ENCODE measurements around the gene CCDC102A. TPM values are rescaled to one million over a fixed set of nuclear protein-coding genes. Genes with fewer than 3 reads are reported as not detected.
A peak's percentile ranks its signal among the peaks of the same experiment; 100 is the strongest.

CCDC102A gene
- total RNA-seq, 1 donor from 2014 or later, result 27.2 TPM

GRCh38 chr16:57530522-57531252, 5.7 kb downstream of the CCDC102A start:
- Mint-ChIP-seq H3K27me3 (ENCODE audit: low read depth) (no peaks in the 10 kb centered on the region), H3K27ac (ENCODE audit: unreplicated experiment) (peak overlapping the region; percentile 80), H3K9me3 (ENCODE audit: low read depth) (no peaks in the 10 kb centered on the region), H3K4me3 (ENCODE audit: unreplicated experiment) (no peak overlapping the region), H3K36me3 (ENCODE audit: low read depth) (peaks cover 3% of the 10 kb centered on the region), H3K4me1 (ENCODE audit: low read depth) (peaks cover 62% of the 10 kb centered on the region)
- peak; percentile 86 for DNase-seq (ENCODE audit: low spot score)
- no peak for TF ChIP-seq CTCF (IDR thresholded peaks at IDR 0.05)

- H3K4me1 Mint-ChIP-seq (ENCODE audit: low read depth), result peaks cover 57% of the 10 kb centered on the region
- TF ChIP-seq CTCF (IDR thresholded peaks at IDR 0.05), result no peak
- peak overlapping the region; percentile 80 for H3K27ac Mint-ChIP-seq (ENCODE audit: unreplicated experiment)
- peak; percentile 56 for DNase-seq (ENCODE audit: low spot score)
- H3K36me3 Mint-ChIP-seq (ENCODE audit: low read depth), result peaks cover 5% of the 10 kb centered on the region
- H3K9me3 Mint-ChIP-seq (ENCODE audit: low read depth), result no peaks in the 10 kb centered on the region
- no peak overlapping the region for H3K4me3 Mint-ChIP-seq (ENCODE audit: unreplicated experiment)
- H3K27me3 Mint-ChIP-seq (ENCODE audit: low read depth), result no peaks in the 10 kb centered on the region
Observed at GRCh38 chr16:57530104-57530521, 6.3 kb downstream of the CCDC102A start.

DNA sequence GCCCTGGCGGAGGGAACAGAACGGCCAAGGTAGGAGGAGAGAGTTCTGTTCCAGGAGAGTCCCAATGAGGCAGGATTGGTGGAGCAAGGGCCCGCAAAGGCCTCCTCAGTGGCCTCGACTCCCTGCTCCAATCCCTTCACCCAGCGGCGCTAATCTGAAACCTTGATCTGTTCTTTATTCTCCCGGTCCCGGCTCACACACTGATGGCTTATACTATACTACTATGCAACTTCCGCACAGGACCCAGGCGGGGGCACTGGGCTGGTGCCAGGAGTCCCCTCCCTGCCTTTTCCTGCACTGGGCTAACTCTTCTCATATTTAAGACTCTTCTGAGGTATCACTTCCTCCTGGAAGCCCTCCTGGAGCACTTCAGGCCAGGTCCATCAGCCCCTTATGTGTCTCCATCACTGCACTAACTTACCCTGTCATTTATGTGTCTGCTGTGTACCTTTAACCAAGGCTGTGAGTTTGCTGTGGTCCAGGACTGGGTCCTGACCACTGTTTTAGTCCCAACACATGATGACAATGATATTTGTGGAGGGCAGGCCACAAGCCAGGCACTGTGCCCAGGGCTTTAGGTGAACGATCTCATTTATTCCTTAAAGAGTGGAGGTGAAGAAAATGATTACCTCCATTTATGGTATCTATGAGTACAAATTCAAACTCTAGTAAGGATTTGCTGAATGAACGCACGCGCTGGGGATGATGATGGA, 6.8 kb downstream of the CCDC102A start:
- no peaks in the 10 kb centered on the region for H3K9me3 Mint-ChIP-seq (ENCODE audit: low read depth)
- peak overlapping the region; percentile 80 for H3K27ac Mint-ChIP-seq (ENCODE audit: unreplicated experiment)
- DNase-seq (ENCODE audit: low spot score), result no peak

DNA sequence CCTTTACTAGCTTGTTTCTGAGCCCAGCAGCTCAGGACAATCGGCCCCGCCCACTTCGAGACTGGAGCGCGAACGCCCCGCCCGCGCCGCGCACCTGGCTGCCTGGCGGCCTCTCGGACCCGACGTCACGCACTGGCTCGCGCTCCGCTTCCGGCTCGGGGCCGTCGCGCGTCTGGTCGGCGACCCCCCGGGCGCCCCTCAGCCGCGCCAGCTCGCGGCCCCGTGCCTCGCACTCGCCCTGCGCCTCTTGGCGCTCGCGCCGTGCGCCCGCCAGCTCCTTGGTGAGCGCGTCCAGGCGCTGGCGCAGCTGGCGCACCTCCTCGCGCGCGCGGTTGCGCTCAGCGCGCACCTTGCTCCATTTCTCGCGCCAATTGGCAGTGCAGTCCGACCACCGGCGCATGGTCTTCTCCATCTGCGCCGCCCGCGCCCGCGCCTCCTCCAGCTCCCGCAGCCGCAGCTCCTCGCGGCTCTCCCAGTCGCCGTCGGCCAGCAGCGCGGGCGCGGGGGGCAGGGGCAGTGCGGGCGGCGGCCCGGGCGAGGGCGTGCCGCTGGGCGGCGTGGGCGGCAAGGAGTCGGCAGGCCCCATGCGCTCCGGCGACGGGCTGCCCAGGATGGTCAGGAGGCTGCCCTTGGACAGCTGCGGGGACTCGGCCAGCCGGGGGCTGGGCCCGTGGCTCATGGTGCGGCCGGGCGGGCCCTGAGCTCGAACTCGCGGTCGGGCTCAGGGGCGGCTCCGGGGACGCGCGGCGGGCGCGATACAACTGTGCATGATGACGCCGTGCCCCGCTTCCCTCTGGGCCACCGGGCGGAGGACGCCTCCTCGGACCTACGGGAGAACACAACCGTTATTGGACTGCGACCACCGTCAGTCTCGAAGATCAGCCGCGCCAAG, 7.6 kb downstream of the CCDC102A start:
- peak; percentile 88 for DNase-seq (ENCODE audit: low spot score)
- Mint-ChIP-seq H3K4me3 (ENCODE audit: unreplicated experiment) (no peak overlapping the region), H3K4me1 (ENCODE audit: low read depth) (peaks cover 44% of the 10 kb centered on the region), H3K36me3 (ENCODE audit: low read depth) (peaks cover 5% of the 10 kb centered on the region), H3K9me3 (ENCODE audit: low read depth) (no peaks in the 10 kb centered on the region), H3K27me3 (ENCODE audit: low read depth) (no peaks in the 10 kb centered on the region), H3K27ac (ENCODE audit: unreplicated experiment) (no peak overlapping the region)
- TF ChIP-seq CTCF (IDR thresholded peaks at IDR 0.05), result no peak

More for the DNA sequence above, 6.8 kb downstream of the CCDC102A start:
- peaks cover 52% of the 10 kb centered on the region for H3K4me1 Mint-ChIP-seq (ENCODE audit: low read depth)
- H3K4me3 Mint-ChIP-seq (ENCODE audit: unreplicated experiment), result no peak overlapping the region
- TF ChIP-seq CTCF (IDR thresholded peaks at IDR 0.05), result no peak
- H3K27me3 Mint-ChIP-seq (ENCODE audit: low read depth), result no peaks in the 10 kb centered on the region
- peaks cover 5% of the 10 kb centered on the region for H3K36me3 Mint-ChIP-seq (ENCODE audit: low read depth)
